A549 (cell line): ENCODE results near the gene RABGAP1L. TPM values are rescaled to one million over a fixed set of nuclear protein-coding genes. Genes with fewer than 3 reads are reported as not detected.

Experiments used
- ATAC-seq, 2 experiments: fragments of 200-7000 bp in 1 of 2; fragments of >200 bp in 1 of 2; cut with Nextera tagmentation in 1 of 2; cut with Tn5 transposase in 1 of 2; 3 replicates each; pipeline versions ENCODE4 v1.8.0 to v1.9.1; 2018 to 2020; ENCODE audit warnings: mild to moderate bottlenecking in 1 of 2, moderate library complexity in 1 of 2
- CTCF ChIA-PET: fragments of 300-600 bp; sonication (Branson Sonifier 250); formaldehyde crosslinking; extraction: SDS; loops from one replicate; lab custom pipeline; 2021; ENCODE audit warnings: antibody characterized with exemption, inconsistent platforms; lab: Yijun Ruan, JAX
- POLR2A ChIA-PET: fragments of 350-600 bp; formaldehyde crosslinking; extraction: SDS; loops from one replicate; lab custom pipeline; 2021; ENCODE audit warnings: antibody characterized with exemption, inconsistent platforms; lab: Yijun Ruan, JAX
- DNase-seq, 2 experiments: peaks; one replicate each; pipeline versions ENCODE4 v3.0.0 to v3.0.0-alpha.2; 2011 to 2016; ENCODE audit warnings: low read depth in 1 of 2, low spot score in 1 of 2
- FAIRE-seq: peaks from 2 replicates; lab custom pipeline; 2011; peaks lifted over from hg19 to GRCh38; lab: Jason Lieb, UNC
- H3K27ac ChIP-seq, 2 experiments: fragments of >200 bp; sonication (Bioruptor Twin); formaldehyde crosslinking; 3 replicates each; pipeline ENCODE4 v1.5.1; 2016 to 2017
- H3K4me1 ChIP-seq: fragments of >200 bp; sonication (Bioruptor Twin); formaldehyde crosslinking; 3 replicates; pipeline ENCODE4 v1.6.1; 2016
- H3K4me2 ChIP-seq: fragments of >200 bp; sonication (Bioruptor Twin); formaldehyde crosslinking; 3 replicates; pipeline ENCODE4 v1.6.1; 2016
- H3K4me3 ChIP-seq: fragments of >200 bp; sonication (Bioruptor Twin); formaldehyde crosslinking; 3 replicates; pipeline ENCODE4 v1.5.1; 2016
- H3K9me3 ChIP-seq: fragments of >200 bp; sonication (Bioruptor Twin); formaldehyde crosslinking; 3 replicates; pipeline ENCODE4 v1.6.1; 2016
- ATOH8 ChIP-seq: fragments of 250-450 bp; sonication (Bioruptor Pico); IDR thresholded peaks from 2 replicates; pipeline ENCODE4 v1.5.0; 2020; ENCODE audit warnings: low read depth, mild to moderate bottlenecking, moderate library complexity
- BHLHE40 ChIP-seq: IDR thresholded peaks from 2 replicates; pipeline ENCODE4 v1.6.1; 2012; ENCODE audit warnings: low read depth, low read length, inconsistent platforms
- CBX8 ChIP-seq: fragments of 200-600 bp; sonication (generic); IDR thresholded peaks from 2 replicates; pipeline ENCODE4 v1.6.1; 2016
- CEBPB ChIP-seq, 2 experiments: fragments of >200 bp in 1 of 2; sonication (Bioruptor Twin) in 1 of 2; formaldehyde crosslinking in 1 of 2; IDR thresholded peaks; 2 replicates each; pipeline ENCODE4 v1.6.1; 2012 to 2016
- CHD2 ChIP-seq: fragments of 150-350 bp; IDR thresholded peaks from 2 replicates; pipeline ENCODE4 v1.6.1; 2014; ENCODE audit warnings: low read length; ENCODE audit not compliant: partially characterized antibody
- EP300 ChIP-seq, 2 experiments: fragments of >200 bp; sonication (Bioruptor Twin); formaldehyde crosslinking; IDR thresholded peaks; 2 replicates in 1 of 2; 3 replicates in 1 of 2; pipeline ENCODE4 v1.6.1; 2016 to 2017
- FOSB ChIP-seq: fragments of 250-450 bp; sonication (Bioruptor Pico); IDR thresholded peaks from 2 replicates; pipeline ENCODE4 v1.5.0; 2020; ENCODE audit warnings: mild to moderate bottlenecking, moderate library complexity
- FOXS1 ChIP-seq: fragments of 250-450 bp; sonication (Bioruptor Pico); IDR thresholded peaks from 2 replicates; pipeline ENCODE4 v1.5.0; 2020; ENCODE audit warnings: mild to moderate bottlenecking, moderate library complexity
- GATA3 ChIP-seq: IDR thresholded peaks from 2 replicates; pipeline ENCODE4 v1.6.1; 2012; ENCODE audit warnings: borderline replicate concordance
- HEYL ChIP-seq: fragments of 250-450 bp; sonication (Bioruptor Pico); IDR thresholded peaks from 2 replicates; pipeline ENCODE4 v1.8.0; 2021; ENCODE audit warnings: mild to moderate bottlenecking, moderate library complexity
- HOXB13 ChIP-seq: fragments of 250-450 bp; sonication (Bioruptor Pico); IDR thresholded peaks from 2 replicates; pipeline ENCODE4 v1.5.0; 2020; ENCODE audit warnings: low read depth, mild to moderate bottlenecking, moderate library complexity
- JUN ChIP-seq, 2 experiments: fragments of >200 bp; sonication (Bioruptor Twin); formaldehyde crosslinking; IDR thresholded peaks; 2 replicates in 1 of 2; 3 replicates in 1 of 2; pipeline ENCODE4 v1.6.1; 2016 to 2017
- KDM1A ChIP-seq: fragments of 200-600 bp; sonication (generic); IDR thresholded peaks from 2 replicates; pipeline ENCODE4 v1.6.1; 2016; ENCODE audit warnings: low read depth, mild to moderate bottlenecking
- KDM5A ChIP-seq: fragments of 200-600 bp; sonication (generic); IDR thresholded peaks from 2 replicates; pipeline ENCODE4 v1.6.1; 2016; ENCODE audit warnings: antibody characterized with exemption, mild to moderate bottlenecking
- MAX ChIP-seq: IDR thresholded peaks from 2 replicates; pipeline ENCODE4 v1.6.1; 2012
- MAZ ChIP-seq: fragments of 150-350 bp; IDR thresholded peaks from 2 replicates; pipeline ENCODE4 v1.6.1; 2014; ENCODE audit warnings: antibody characterized with exemption, low read depth, low read length, borderline replicate concordance
- NR3C1 ChIP-seq: fragments of >200 bp; sonication (Bioruptor Twin); formaldehyde crosslinking; IDR thresholded peaks from 3 replicates; pipeline ENCODE4 v1.6.1; 2017
- POLR2AphosphoS2 ChIP-seq: conservative IDR thresholded peaks from 2 replicates; pipeline ENCODE4 v1.6.1; 2012; ENCODE audit warnings: low read length, improper control_type of control experiment, inconsistent platforms
- RAD21 ChIP-seq, 2 experiments: fragments of >200 bp in 1 of 2; sonication (Bioruptor Twin) in 1 of 2; formaldehyde crosslinking in 1 of 2; IDR thresholded peaks in 1 of 2; conservative IDR thresholded peaks in 1 of 2; 2 replicates in 1 of 2; 3 replicates in 1 of 2; pipeline ENCODE4 v1.6.1; 2012 to 2018; ENCODE audit warnings: inconsistent platforms in 1 of 2
- RFX5 ChIP-seq: fragments of 450-650 bp; IDR thresholded peaks from 2 replicates; pipeline ENCODE4 v1.7.1; 2014; ENCODE audit warnings: antibody characterized with exemption, mild to moderate bottlenecking, moderate library complexity
- RNF2 ChIP-seq: fragments of 200-600 bp; sonication (generic); IDR thresholded peaks from 2 replicates; pipeline ENCODE4 v1.6.1; 2016; ENCODE audit warnings: low read depth, mild to moderate bottlenecking, antibody characterized with exemption, moderate library complexity, borderline replicate concordance
- SREBF2 ChIP-seq: fragments of 450-650 bp; IDR thresholded peaks from 2 replicates; pipeline ENCODE4 v1.6.1; 2014; ENCODE audit warnings: mild to moderate bottlenecking, moderate library complexity
- TFCP2L1 ChIP-seq: fragments of 250-450 bp; sonication (Bioruptor Pico); IDR thresholded peaks from 2 replicates; pipeline ENCODE4 v1.5.0; 2021; ENCODE audit warnings: mild to moderate bottlenecking
- ZC3H11A ChIP-seq: fragments of 450-650 bp; IDR thresholded peaks from 2 replicates; pipeline ENCODE4 v1.6.1; 2014; ENCODE audit warnings: antibody characterized with exemption, mild to moderate bottlenecking
- ZFP36 ChIP-seq: fragments of 450-650 bp; IDR thresholded peaks from 2 replicates; pipeline ENCODE4 v1.6.1; 2014; ENCODE audit warnings: borderline replicate concordance; ENCODE audit not compliant: partially characterized antibody
- ZNF302 ChIP-seq: fragments of 250-450 bp; sonication (Bioruptor Pico); IDR thresholded peaks from 2 replicates; pipeline ENCODE4 v1.9.0; 2021; ENCODE audit warnings: inconsistent platforms, mild to moderate bottlenecking, moderate library complexity
- WGBS: methylation state at CpG from one replicate; pipeline ENCODE4 v1.1.6; 2017; ENCODE audit errors: missing lambda C conversion rate; 5-methylcytosine and 5-hydroxymethylcytosine counted together
- polyA plus RNA-seq, 4 experiments: library from polyadenylated mRNA; depleted of rRNA in 3 of 4; stranded (reverse); fragments of >200 nt; fragmentation: RNase III in 1 of 4; extraction: RNeasy Plus Mini Kit Qiagen cat#74134 plus additional on column Dnase treatment in 1 of 4; gene quantifications; 2 replicates in 3 of 4; 3 replicates in 1 of 4; pipeline ENCODE4 v1.2.3, GENCODE V29; 2011 to 2017
- TF ChIP-seq, protein P1 (sequence below): fragments of 450-650 bp; IDR thresholded peaks from 2 replicates; pipeline ENCODE4 v1.6.1; 2014; ENCODE audit warnings: antibody characterized with exemption
- TF ChIP-seq, protein P2 (sequence below): IDR thresholded peaks from 2 replicates; pipeline ENCODE4 v1.6.1; 2012; ENCODE audit warnings: low read depth, borderline replicate concordance
- TF ChIP-seq, protein P3 (sequence below): fragments of >200 bp; sonication (Bioruptor Twin); formaldehyde crosslinking; IDR thresholded peaks from 3 replicates; pipeline ENCODE4 v1.5.1; 2016

RABGAP1L gene
- polyA plus RNA-seq, 2 of the 4 experiments (the other 2 are of a cell fraction), result 8.2 to 18.6 TPM

DNA sequence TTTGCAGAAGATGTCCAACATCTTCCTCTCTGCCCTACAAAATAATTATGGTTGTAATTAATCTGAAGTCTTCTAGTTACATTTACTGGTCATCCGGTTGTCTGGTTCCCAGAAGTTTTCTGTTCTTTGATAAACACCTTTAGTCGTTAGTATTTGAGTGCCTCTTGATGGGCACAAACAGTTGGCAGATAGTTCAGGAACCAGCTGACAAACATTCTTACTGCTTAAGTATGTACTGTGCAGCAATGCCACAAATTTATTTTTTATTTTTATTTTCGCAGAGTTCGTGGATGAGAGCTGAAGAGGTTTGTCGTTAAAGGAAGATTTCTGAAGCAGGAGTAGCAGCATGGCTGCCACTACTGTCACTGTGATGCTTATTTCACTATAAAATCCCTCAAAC is 84.7 kb downstream of the RABGAP1L start:
- ChIA-PET CTCF (interaction anchor here (1.0 to 2.0 kb wide), 2 partner anchors 19 to 482 kb away, joined by 3 to 9 read pairs; no protein-coding TSS in a partner anchor), POLR2A (no interaction called here)
- no peak for ATAC-seq
- no peak overlapping the region for H3K4me2 ChIP-seq
- DNase-seq, result no peak
- no peak overlapping the region for H3K4me3 ChIP-seq
- no peak for FAIRE-seq
- H3K27ac ChIP-seq, result no peak overlapping the region
- TF ChIP-seq ZNF302 (CRISPR knock-in tag) (no peak), CHD2 (no peak), HOXB13 (CRISPR knock-in tag) (no peak), RNF2 (no peak), MAZ (no peak), EP300 (IDR thresholded peaks at IDR 0.05) (no peak), TFCP2L1 (no peak), ZFP36 (no peak), NR3C1 (no peak), KDM1A (no peak), RAD21 (conservative IDR thresholded peaks at IDR 0.05 in 1 of 2, IDR thresholded peaks at IDR 0.05 in 1 of 2) (no peak), JUN (IDR thresholded peaks at IDR 0.05) (no peak)
- TF ChIP-seq, protein P1, sequence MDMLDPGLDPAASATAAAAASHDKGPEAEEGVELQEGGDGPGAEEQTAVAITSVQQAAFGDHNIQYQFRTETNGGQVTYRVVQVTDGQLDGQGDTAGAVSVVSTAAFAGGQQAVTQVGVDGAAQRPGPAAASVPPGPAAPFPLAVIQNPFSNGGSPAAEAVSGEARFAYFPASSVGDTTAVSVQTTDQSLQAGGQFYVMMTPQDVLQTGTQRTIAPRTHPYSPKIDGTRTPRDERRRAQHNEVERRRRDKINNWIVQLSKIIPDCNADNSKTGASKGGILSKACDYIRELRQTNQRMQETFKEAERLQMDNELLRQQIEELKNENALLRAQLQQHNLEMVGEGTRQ, result no peak
- no peaks in the 10 kb centered on the region for H3K9me3 ChIP-seq
- peaks cover 10% of the 10 kb centered on the region; the same call in 2 of the 3 replicates for H3K4me1 ChIP-seq
- WGBS, result 88% methylated on average over 5 of the region's 5 CpGs

DNA sequence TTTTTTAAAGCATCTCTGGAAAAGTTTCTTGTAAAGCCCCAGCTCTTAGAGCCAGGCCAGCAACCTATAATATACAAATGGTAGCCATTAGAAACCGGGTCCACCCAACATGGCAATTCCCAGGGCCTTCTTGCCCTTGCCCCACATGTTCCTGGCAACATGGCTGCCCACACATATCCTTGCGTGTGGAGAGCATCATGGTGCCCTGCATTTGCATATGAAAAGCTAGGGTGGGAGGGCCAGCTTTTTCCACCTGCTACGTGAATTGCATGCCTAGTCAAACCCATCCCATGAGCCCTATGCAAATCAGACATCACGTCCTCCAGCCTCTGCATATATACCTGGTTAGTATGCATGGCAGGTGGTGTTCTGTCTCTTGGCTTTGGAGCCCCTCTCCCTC is 88.2 kb downstream of the RABGAP1L start:
- no peak overlapping the region for H3K4me2 ChIP-seq
- ATAC-seq (no peak), DNase-seq (no peak), FAIRE-seq (no peak)
- CTCF ChIA-PET, result interaction anchor here (1.0 kb wide), 1 partner anchor 30 kb away, joined by 4 read pairs; no protein-coding TSS in a partner anchor
- H3K4me1 ChIP-seq, result no peaks in the 10 kb centered on the region
- no peak overlapping the region for H3K27ac ChIP-seq
- TF ChIP-seq RFX5, result no peak
- no peak for TF ChIP-seq SREBF2
- TF ChIP-seq BHLHE40, result no peak
- TF ChIP-seq, protein P2, sequence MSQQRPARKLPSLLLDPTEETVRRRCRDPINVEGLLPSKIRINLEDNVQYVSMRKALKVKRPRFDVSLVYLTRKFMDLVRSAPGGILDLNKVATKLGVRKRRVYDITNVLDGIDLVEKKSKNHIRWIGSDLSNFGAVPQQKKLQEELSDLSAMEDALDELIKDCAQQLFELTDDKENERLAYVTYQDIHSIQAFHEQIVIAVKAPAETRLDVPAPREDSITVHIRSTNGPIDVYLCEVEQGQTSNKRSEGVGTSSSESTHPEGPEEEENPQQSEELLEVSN, result no peak
- no peak for TF ChIP-seq ZC3H11A
- TF ChIP-seq ZNF302 (CRISPR knock-in tag), result no peak
- no peak for TF ChIP-seq HOXB13 (CRISPR knock-in tag)
- TF ChIP-seq TFCP2L1, result no peak
- no peak for TF ChIP-seq FOSB (CRISPR knock-in tag)
- TF ChIP-seq HEYL, result no peak
- no peak for TF ChIP-seq MAX
- H3K9me3 ChIP-seq, result no peaks in the 10 kb centered on the region
- POLR2A ChIA-PET, result no interaction called here
- no peak overlapping the region for H3K4me3 ChIP-seq
- WGBS, result 74% methylated on average over 4 of the region's 4 CpGs

- ChIA-PET CTCF (no interaction called here), POLR2A (no interaction called here)
- Histone ChIP-seq H3K9me3 (no peaks in the 10 kb centered on the region), H3K27ac (no peak overlapping the region), H3K4me3 (no peak overlapping the region), H3K4me1 (no peaks in the 10 kb centered on the region), H3K4me2 (no peak overlapping the region)
- ATAC-seq (no peak), DNase-seq (no peak), FAIRE-seq (no peak)
- TF ChIP-seq CHD2 (no peak), KDM1A (no peak), CEBPB (IDR thresholded peaks at IDR 0.05) (no peak), POLR2AphosphoS2 (no peak), KDM5A (no peak), GATA3 (no peak), RNF2 (no peak), FOXS1 (CRISPR knock-in tag) (no peak), RFX5 (no peak), CBX8 (no peak), ATOH8 (CRISPR knock-in tag) (no peak)
- TF ChIP-seq, protein P2, result no peak
- TF ChIP-seq, protein P3, sequence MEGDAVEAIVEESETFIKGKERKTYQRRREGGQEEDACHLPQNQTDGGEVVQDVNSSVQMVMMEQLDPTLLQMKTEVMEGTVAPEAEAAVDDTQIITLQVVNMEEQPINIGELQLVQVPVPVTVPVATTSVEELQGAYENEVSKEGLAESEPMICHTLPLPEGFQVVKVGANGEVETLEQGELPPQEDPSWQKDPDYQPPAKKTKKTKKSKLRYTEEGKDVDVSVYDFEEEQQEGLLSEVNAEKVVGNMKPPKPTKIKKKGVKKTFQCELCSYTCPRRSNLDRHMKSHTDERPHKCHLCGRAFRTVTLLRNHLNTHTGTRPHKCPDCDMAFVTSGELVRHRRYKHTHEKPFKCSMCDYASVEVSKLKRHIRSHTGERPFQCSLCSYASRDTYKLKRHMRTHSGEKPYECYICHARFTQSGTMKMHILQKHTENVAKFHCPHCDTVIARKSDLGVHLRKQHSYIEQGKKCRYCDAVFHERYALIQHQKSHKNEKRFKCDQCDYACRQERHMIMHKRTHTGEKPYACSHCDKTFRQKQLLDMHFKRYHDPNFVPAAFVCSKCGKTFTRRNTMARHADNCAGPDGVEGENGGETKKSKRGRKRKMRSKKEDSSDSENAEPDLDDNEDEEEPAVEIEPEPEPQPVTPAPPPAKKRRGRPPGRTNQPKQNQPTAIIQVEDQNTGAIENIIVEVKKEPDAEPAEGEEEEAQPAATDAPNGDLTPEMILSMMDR, result no peak
Measured at GRCh38 chr1:174248041-174248440, 88.7 kb downstream of the RABGAP1L start.
